Left renal pelvis (tissue), 4 donors: ENCODE results near the gene TUBGCP6. TPM values are rescaled to one million over a fixed set of nuclear protein-coding genes. Genes with fewer than 3 reads are reported as not detected.
"Not testable (repeated sequence)": the region's sequence is repeated elsewhere in the genome, so short reads cannot be mapped to it uniquely, and the experiment has no call there.

ENCODE experiments used
- DNase-seq, 4 donors: peaks; one replicate each; pipeline ENCODE4 v3.0.0-alpha.2; 2013; ENCODE audit warnings: low read depth in 4 of 4, low spot score in 3 of 4
- polyA plus RNA-seq, 4 donors: library from polyadenylated mRNA; unstranded; fragments of 120-200 nt; gene quantifications; one replicate each; pipeline ENCODE4 v1.2.1, GENCODE V29; 2013; ENCODE audit not compliant: insufficient read length in 4 of 4

The TUBGCP6 gene
- polyA plus RNA-seq, 4 donors, result 24.2 to 47.3 (median 34.6) TPM

DNA sequence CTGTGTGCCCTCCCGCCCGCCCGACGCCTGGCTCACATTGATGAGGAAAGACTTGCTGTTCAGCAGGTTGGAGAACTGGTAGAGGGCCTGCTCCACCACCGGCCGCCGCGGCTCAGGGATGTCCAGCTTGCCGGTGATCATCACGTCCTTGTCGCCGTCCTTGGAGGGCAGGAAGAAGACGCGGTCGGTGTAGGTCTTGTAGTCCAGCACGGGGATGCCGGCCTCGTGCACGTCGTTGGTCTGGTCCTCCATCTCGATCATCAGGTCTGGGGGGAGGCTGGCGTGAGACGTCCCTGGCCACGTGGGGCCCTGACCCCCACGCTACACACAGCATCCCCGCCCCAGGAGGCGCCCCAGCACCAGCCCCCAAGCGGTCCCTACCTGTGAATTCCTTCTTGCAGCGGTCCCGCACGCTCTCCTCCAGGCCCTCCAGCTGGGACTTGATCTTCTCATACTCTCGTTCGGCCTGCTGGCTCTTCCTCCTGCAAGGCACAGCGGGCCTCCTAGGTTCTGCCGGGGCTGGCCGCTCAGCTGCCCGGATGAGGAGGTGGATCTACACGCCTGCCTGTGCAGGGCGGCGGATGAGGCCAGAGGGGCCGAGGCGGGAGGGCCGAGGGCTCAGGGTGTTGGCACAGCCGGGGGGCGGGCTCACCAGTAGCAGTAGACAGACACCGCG, 36.0 kb upstream of the TUBGCP6 start:
- no peak for DNase-seq

DNA sequence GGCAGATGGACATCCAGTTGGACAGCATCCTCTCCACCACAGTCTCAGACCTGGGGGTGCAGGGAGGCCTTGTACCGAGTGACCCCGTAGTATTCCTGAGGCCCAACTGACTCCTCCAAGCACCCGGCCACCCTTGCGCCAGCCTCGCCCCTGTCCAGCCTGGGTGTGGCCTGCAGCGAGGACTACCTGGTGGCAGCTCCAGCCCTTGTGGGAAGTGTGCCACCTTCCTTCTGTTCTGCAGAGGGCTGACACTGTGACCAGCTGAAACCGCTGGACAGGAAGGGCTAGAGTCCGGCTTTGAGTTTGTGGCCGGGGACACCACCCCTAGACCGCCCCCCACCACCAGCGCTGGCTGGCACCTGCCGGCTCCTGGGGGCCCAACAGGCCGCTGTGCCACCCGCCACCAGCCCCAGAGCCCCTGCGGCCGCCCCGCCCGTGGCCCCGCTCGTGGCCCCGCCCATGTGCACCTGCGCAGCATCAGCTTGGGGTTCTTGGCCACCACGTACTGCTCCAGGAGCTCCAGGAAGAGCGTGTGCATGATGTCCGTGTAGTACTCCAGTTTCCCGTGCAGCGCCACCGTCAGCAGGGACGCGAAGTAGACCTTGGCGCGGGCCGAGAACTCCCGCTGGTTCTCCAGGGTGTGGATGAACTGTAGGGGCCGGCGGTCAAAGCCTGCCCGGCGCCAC, 35.3 kb upstream of the TUBGCP6 start:
- no peak for DNase-seq

GRCh38 chr22:50278956-50279619, 34.3 kb upstream of the TUBGCP6 start:
- DNase-seq, result no peak

- no peak for DNase-seq
Measured at GRCh38 chr22:50278461-50278860, 33.6 kb upstream of the TUBGCP6 start.

GRCh38 chr22:50277761-50278160, 32.9 kb upstream of the TUBGCP6 start:
- no peak for DNase-seq

- no peak for DNase-seq
Measured at GRCh38 chr22:50276143-50276542, 31.3 kb upstream of the TUBGCP6 start.

DNA sequence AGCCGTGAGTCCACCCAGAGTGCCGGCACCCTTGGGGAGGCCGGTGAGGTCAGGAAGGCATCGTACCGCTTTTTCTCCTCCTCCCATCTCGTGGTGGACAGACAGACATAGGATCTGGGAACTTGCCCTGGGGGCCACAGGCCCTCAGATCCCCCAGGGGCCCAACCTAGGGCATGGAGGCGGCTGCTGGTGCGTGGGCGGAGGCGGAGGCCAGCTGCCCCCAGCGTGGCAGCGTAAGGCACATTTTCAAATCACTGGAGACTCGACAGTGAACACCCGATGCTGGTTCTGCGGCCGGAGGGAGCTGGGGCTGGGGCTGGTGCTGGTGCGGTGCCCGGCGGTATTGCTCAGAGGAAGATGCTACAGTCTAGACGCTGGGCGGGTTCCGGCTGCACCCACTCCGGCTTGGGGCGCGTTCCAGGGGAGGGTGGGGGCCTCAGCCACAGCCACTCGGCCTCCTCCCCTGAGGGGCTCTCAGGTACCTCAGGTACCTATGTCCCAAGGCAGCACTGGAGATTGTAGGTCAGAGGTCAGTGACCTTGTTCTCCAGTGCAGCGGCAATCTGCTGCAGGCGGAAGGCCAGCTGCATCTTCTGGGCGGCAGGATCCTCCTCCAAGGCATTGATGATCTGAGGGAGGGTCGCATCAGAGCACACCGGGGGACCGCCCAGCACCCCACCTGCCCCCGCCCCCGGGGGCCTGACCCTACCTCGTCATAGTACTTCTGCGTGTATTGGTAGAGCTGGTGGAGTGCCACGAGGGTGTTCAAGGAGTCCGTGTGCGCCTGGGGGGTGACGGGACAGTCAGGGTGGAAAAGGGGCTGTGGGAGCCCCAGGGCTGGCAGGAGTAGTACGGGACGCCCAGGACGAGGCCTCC, 30.6 kb upstream of the TUBGCP6 start:
- no peak for DNase-seq

DNA sequence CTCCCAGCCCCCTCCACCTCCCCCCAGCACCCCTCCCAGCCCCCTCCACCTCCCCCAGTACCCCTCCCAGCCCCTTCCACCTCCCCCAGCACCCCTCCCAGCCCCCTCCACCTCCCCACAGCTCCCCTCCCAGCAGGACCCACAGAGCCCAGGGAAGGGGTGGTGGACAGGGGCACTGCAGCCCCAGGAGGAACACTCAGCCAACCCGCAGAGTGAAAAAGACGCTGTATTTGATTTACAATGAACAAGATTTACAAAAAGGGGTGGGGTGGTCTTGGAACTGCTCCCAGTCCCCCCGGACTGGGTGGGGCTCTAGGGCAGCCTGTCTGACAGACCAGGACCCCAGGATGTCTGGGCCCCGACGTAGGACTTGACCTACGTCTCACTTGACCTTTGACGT, 29.9 kb upstream of the TUBGCP6 start:
- DNase-seq, result no peak

GRCh38 chr22:50274311-50274710, 29.5 kb upstream of the TUBGCP6 start:
- DNase-seq, result no peak

DNA sequence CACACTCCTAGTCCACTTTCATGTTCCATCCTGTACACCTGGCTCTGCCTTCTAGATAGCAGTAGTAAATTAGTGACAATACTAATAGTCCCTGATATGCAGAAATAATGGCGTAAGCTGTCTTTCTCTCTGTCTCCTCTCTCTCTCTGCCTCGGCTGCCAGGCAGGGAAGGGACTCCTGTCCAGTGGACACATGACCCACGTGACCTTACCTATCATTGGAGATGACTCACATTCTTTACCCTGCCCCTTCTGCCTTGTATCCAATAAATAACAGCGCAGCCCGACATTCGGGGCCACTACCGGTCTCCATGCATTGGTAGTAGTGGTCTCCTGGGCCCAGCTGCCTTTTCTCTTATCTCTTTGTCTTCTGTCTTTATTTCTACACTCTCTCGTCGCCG, 29.0 kb upstream of the TUBGCP6 start:
- DNase-seq, result not testable (repeated sequence)

DNA sequence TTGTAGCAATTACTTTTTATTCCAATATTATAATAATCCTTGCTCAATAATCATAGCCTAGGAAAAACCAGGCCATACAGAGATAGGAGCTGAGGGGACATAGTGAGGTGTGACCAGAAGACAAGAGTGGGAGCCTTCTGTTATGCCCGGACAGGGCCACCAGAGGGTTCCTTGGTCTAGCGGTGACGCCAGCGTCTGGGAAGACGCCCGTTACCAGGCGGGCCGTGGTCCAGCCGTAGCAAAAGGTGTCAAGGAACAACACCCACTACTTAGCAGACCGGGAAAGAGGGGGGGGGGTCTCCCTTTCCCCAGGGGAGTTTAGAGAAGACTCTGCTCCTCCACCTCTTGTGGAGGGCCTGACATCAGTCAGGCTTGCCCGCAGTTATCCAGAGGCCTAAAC, 28.5 kb upstream of the TUBGCP6 start:
- DNase-seq, result not testable (repeated sequence)

GRCh38 chr22:50272044-50272802, 27.4 kb upstream of the TUBGCP6 start:
- no peak for DNase-seq

GRCh38 chr22:50271519-50271970, 26.7 kb upstream of the TUBGCP6 start:
- DNase-seq, result no peak

DNA sequence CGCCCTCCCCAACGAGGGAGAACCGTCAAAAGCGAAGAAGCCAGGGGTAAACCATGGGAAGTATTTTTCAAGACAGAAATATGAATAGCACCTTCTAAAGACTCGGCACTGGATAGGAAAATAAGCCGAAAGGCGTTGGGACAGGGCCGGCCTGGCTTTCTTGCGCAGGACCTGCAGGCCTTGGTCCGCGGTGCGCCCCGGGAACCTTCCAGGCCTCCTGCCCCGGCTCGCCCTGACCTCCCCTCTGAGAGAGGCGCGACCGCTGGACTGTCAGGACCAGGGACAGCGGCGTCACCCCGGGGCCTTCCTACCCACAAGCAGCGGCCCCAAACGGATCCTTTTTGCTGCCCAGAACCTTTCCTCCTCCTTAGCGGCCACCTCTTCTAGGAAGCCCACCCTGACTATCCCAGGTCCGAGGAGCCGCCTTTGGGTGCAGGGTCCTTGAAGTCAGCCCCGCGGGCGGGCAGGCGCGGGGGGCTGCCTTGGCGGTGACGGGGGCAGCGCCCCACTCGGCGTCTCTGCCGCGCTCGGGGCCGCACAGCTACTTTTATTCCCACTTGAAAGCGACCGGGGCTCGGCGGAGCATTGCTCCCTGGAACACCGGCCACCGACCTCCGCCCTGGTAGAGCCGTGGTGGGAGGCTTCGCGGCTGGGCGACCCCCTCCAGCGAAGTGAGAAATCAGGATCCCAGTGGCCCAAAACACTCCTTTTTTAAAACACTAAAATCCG, 26.0 kb upstream of the TUBGCP6 start:
- no peak for DNase-seq

- DNase-seq, result no peak
Measured at GRCh38 chr22:50269970-50270665, 25.3 kb upstream of the TUBGCP6 start, which contains the start of gene MAPK11. Gene MAPK11, minus strand, starts transcription at chr22:50270380. Its CDS starts 88 bp downstream, at chr22:50270292.

DNA sequence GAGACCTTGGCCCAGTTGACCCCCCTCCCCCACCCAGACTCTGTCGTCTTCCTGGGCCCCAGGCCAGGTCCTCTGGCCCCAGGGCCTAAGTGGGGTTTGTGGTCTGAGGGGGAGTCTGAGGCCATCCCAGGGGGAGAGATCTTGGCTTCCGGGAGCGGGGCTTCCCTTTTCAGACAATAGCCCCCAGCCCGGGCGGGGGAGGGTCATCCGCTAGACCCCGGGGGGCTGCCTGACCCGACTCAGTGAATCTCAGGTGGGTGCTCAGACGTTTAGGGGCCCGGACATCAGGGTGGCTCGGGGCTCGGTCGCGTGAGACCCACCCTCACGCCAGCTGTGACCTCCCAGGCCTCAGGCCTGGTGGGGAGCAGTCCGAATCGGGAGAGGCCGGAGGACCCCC, 24.7 kb upstream of the TUBGCP6 start:
- DNase-seq, result no peak

- no peak for DNase-seq
Measured at GRCh38 chr22:50268655-50269113, 23.9 kb upstream of the TUBGCP6 start.

- no peak for DNase-seq
Measured at GRCh38 chr22:50267591-50268390, 23.0 kb upstream of the TUBGCP6 start.
